NCI-H526 treated with DMSO at 0.1 percent for 48 hours (cell line): ENCODE results near the gene RRBP1.

Experiments used
- DNase-seq: peaks from one replicate; lab custom pipeline; 2025; lab: John Stamatoyannopoulos, UW

Gene RRBP1

GRCh38 chr20:17611540-17612286 is 70.3 kb downstream of the RRBP1 start:
- DNase-seq = no peak

DNA sequence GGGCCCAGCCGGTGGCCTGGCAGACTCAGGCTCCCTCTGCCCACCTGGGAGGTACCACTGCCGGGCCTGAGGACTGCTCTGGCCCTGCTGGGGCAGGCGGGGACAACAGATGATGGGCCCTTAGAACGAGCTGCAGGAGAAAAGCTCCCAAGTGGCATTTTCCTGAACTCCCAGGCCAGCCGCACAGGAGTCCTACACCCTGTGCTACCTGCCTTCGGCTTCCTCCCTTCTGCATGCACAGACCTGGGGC is 70.8 kb downstream of the RRBP1 start:
- DNase-seq = no peak

DNA sequence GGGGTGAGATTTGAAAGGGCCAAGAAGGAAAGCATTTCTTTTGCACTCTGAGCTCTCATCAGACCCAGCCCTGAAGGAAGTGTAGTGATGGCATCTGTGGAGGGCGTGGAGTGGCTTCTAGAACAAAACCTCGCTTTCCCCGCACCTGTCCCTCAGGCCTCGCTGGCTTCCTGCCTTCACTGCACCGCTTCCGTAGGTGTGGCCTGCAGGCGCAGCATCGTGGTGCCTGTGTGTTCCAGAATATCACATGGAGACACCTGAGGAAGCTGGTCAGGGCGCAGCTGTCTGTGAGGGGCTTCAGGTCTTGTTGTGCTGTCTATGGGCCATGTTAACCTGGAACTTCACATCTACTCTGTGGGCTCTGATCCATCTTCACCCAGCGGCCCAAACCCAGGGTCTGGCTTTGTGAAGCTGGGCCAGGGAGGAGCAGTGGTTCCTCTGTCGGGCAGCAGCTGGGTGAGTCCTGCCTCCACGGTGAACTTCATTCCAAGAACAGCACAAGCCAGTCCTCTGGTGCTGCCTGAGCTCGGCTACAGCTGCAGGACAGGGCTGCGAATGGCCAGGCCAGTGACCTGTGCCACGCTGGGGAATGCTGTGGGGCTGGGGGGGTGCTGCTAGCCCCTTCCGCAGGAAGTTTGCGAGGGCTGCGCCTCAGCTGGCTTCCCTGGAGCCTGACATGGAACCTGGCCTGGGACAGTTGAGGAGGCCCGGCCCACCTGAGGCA is 71.3 kb downstream of the RRBP1 start:
- DNase-seq = no peak

DNA sequence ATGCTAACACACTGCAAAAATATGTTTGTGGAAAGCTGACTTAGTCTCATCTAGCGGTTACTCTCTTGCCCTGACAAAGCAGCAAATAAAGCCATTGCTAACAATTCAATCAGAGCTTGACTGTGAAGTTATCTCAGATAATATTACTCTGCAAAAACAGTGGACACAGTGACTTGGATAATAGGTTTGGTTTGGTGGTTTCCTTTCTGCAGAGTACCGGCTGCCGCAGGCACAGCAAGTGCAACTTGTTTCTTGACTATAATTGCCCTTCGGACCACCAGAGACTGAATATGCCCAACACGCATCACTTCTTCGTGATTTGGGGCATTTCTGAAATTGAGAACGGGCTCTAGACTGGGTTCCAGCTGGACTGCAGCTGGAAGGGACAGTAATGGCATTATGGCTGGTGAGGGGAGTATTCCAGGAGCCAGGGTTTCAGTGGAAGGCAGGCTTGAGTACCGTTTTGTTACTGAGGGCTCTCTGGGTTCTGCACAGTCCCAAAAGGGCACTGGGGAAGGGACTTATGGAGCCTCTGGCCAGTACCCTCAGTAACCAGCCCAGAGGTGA is 72.1 kb downstream of the RRBP1 start:
- no peak for DNase-seq

DNA sequence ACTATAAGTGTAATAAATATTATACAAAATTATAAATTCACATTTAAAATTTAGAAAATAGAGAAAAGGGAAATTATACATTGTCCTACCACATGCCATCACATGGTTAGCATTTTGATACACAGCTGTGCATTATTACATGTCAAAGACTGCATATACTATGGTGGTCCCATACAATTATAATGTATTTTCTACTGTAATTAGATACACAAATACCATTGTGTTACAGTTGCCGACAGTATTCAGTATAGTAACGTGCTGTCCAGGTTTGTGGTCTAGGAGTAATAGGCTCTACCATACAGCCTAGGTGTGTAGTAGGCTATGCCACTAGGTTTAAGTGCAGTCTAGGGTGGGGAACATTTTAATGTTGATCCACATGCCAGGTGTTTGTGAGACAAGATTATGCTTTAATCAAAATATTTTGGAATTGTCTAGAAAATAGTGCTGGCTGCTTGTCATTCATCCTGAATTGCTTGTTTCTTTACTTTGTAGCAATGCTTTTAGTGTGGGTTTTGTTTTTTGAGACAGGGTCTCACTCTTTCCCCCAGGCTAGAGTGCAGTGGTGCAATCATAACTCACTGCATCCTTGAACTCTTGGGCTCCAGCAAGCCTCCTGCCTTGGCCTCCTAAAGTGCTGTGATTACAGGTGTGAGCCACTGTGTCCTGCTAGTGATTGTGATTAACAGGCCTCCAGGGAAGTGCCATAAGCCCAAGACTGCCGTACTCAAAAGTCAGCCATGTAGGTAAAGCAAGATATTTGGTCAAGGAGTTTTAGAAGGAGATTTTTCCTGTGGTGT is 73.1 kb downstream of the RRBP1 start:
- DNase-seq = no peak

DNA sequence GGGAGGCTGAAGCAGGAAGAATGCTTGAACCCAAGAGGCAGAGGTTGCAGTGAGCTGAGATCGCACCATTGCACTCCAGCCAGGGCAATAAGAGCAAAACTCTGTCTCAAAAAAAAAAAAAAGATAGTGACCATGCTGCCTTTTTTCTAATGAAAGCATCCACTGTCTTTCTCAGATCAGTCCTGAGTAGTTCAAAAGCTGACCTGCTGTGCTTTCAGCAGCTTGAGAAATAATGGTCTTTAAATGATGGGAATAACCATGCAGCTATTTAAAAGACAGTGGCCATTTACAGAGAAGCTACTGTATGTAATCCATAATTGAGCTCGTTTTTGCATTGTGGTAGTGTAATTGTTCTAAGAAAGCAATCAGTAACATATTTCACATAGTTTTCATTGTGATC is 76.0 kb downstream of the RRBP1 start:
- DNase-seq = no peak

DNA sequence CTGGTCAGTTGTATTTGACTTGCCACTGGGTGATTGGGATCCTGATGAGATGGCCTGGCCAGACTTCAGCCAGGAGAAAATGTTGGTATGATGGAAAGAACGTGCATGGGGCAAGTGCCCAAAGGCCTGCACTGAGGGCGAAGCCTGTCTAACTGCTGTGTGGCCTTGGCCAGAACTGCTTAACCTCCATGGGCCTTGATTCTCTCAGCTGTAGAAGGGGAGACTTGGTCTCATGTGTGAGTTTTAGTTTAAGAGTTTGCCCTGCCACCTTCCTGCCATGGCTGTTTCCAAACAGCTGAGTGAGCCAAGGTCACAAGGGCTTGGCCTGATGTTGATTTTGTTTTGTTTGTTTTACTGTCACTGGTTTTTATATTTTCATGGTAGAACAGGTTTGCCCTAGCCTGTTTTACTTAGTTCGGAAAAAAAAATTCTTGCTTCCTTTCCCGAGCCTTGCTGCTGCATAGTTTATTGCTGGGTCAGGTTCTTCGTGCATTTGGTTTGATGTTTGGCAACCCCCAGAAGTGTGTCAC is 76.8 kb downstream of the RRBP1 start:
- no peak for DNase-seq

GRCh38 chr20:17602493-17602892 is 79.5 kb downstream of the RRBP1 start:
- no peak for DNase-seq

DNA sequence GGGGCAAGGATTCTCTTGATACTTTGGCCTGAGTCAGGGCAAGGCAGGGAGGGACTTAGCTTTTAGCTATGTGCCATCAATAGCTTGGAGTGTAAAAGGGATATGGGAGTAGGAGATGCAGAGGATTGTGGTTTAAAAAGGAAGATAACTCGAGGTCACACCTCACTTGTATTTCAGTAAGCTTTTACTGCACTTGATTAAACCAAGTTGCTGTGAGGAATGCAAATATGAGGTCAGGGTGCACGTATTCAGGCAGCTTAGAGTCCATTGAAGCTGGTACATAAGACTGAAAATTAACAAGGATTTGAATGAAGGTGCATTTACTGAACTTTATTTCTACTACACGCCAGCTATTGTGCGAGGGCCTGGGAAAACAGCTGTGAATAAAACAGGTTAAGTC is 80.1 kb downstream of the RRBP1 start:
- DNase-seq = peak; percentile 88

DNA sequence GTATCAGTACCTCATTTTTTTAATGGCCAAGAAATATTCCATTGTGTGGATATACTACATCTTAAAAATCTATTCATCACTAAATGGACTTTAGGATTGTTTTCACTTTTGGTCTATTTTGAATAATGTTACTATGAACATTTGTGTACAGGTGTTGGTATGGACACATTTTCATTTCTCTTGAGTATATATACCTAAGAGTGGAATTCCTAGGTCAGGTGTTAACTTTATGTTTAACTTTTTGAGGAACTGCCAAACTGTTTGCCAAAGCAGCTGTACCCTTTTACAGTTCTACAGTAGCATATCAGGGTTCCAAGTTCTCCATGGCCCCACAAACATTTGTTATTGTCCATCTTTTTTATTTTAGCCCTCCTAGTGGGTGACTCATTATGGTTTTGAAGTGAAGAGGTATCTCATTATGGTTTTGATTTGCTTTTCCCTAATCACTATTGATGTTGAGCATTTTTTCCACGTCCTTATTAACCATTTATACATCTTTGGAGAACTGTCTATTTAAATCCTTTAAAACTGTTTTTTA is 84.0 kb downstream of the RRBP1 start:
- DNase-seq = no peak

GRCh38 chr20:17595856-17596255 is 86.2 kb downstream of the RRBP1 start:
- DNase-seq = no peak

DNA sequence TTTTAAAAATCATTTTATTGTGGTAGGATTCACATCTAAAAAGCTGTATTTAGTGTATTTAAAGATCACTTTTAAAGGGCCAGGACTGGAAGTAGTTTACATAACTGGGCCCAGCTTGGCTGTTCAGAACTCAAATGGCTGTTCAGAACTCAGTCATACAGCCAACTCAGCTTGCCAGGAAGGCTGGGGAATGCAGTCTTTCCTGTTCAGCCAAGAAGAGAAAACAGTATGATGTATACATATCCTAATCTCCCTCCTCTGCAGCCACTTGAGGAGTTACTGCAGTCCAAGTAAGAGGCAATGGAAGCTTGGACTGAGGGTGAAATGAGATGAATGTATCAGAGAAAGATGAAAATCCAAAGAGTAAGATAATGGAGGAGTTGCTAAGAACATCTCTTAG is 87.6 kb downstream of the RRBP1 start:
- DNase-seq = no peak

- DNase-seq = no peak
These were observed 88.1 kb downstream of the RRBP1 start for GRCh38 chr20:17593902-17594301.

- no peak for DNase-seq
These were observed 91.8 kb downstream of the RRBP1 start for GRCh38 chr20:17590245-17590644.

DNA sequence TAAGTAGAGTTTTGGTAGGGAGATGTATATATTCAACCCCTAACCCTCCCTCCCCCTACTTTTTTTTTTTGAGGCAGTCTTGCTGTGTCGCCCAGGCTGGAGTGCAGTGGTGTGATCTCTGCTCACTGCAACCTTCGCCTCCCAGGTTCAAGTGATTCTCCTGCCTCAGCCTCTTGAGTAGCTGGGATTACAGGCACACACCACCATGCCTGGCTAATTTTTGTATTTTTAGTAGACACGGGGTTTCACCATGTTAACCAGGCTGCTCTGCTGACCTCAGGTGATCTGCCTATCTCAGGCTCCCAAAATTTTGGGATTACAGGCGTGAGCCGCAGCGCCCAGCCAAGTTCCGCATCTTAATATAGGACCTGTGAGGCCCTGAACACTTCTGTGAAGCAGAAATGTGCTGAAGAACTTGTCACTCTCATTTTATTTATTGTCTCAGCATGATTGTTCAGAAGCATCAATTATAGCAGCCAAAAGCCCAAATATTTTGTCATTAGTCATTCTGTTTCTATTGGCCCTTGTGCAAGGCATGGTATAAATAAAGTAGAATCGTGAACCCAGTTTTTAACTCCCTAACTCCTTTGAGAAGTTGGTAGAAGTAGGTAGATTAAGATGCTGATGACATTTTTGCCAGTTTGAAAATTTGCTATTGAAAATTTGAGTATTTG is 92.7 kb downstream of the RRBP1 start:
- DNase-seq = no peak

- no peak for DNase-seq
These were observed 94.2 kb downstream of the RRBP1 start for GRCh38 chr20:17587824-17588223.

DNA sequence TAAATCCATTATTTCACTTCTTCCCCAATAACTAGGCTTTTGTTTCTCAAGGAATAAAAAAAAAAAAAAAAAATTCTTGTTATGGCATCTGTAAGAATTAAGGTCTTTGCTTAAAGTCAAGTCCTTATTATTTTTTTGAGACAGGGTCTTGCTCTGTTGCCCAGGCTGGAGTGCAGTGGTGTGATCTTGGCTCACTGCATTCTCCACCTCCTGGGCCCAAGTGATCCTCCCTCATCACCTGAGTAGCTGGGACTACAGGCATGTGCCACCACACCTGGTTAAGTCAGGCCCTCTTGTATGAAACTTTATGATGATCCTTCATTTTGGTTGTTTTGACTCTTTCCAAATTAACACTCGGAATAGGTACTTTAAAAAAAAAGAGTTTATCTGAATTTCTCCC is 94.9 kb downstream of the RRBP1 start:
- no peak for DNase-seq

- no peak for DNase-seq
These were observed 95.8 kb downstream of the RRBP1 start for GRCh38 chr20:17586250-17586649.

DNA sequence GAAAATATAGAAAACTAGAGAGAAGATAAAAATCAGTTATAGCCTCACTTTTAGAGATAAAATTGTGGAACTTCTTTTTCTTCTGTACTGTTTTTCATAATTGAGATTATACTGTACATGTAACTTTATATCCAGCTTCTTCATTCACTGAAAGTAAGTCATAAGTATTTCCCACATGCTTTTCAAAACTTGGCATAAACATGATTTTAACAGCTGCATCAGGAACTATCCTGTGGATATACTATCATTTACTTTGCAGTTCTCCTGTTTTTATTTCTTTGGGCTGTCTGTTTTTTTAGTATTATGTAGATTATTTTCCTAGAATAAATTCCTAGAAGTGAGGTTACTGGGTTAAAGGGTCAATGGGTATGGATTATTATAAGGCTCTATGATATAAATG is 97.4 kb downstream of the RRBP1 start:
- no peak for DNase-seq

DNA sequence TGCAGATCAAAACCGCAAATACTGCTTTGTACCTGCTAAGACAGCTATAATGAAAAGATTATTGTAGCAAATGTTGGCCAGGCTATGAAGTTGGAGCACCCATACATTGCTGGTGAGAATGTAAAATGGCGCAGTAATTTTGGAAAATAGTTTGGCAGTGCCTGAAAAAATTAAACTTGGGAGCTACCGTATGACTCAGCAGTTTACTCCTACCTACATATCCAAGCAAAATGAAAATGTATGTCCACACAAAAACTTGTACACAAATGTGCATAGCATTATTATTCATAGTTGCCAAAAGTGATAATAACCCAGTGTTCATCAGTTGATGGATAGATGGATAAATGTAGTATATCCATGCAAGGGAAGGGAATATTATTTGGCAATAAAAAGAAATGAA is 98.9 kb downstream of the RRBP1 start:
- no peak for DNase-seq

- no peak for DNase-seq
These were observed 101.1 kb downstream of the RRBP1 start for GRCh38 chr20:17580895-17581294.
